Fibroblast of the aortic adventitia (primary cell): ENCODE results near the gene SPOP. TPM values are rescaled to one million over a fixed set of nuclear protein-coding genes. Genes with fewer than 3 reads are reported as not detected.

ENCODE experiments used
- DNase-seq: peaks from one replicate; pipeline ENCODE4 v3.0.0-alpha.2; 2010; ENCODE audit warnings: low read depth
- H3K4me3 ChIP-seq: 2 replicates; pipeline ENCODE4 v1.5.1; 2011; ENCODE audit warnings: low read depth, mild to moderate bottlenecking, control low read depth, low read length, moderate library complexity
- total RNA-seq: library from RNA; depleted of rRNA; stranded (reverse); fragments of >200 nt; gene quantifications from 2 replicates; pipeline ENCODE4 v1.2.3, GENCODE V29; 2012; ENCODE audit warnings: low replicate concordance
- TF ChIP-seq, protein P1 (sequence below): IDR thresholded peaks from 2 replicates; pipeline ENCODE4 v1.5.1; 2011; ENCODE audit warnings: mild to moderate bottlenecking, low read length, control low read depth, inconsistent platforms; ENCODE audit not compliant: insufficient read depth

SPOP gene
- total RNA-seq, 1 donor = 46.1 TPM

- DNase-seq = no peak
- no peak overlapping the region for H3K4me3 ChIP-seq
- TF ChIP-seq, protein P1, sequence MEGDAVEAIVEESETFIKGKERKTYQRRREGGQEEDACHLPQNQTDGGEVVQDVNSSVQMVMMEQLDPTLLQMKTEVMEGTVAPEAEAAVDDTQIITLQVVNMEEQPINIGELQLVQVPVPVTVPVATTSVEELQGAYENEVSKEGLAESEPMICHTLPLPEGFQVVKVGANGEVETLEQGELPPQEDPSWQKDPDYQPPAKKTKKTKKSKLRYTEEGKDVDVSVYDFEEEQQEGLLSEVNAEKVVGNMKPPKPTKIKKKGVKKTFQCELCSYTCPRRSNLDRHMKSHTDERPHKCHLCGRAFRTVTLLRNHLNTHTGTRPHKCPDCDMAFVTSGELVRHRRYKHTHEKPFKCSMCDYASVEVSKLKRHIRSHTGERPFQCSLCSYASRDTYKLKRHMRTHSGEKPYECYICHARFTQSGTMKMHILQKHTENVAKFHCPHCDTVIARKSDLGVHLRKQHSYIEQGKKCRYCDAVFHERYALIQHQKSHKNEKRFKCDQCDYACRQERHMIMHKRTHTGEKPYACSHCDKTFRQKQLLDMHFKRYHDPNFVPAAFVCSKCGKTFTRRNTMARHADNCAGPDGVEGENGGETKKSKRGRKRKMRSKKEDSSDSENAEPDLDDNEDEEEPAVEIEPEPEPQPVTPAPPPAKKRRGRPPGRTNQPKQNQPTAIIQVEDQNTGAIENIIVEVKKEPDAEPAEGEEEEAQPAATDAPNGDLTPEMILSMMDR = no peak
These were observed 27.4 kb upstream of the SPOP start for GRCh38 chr17:49705254-49705653.

DNA sequence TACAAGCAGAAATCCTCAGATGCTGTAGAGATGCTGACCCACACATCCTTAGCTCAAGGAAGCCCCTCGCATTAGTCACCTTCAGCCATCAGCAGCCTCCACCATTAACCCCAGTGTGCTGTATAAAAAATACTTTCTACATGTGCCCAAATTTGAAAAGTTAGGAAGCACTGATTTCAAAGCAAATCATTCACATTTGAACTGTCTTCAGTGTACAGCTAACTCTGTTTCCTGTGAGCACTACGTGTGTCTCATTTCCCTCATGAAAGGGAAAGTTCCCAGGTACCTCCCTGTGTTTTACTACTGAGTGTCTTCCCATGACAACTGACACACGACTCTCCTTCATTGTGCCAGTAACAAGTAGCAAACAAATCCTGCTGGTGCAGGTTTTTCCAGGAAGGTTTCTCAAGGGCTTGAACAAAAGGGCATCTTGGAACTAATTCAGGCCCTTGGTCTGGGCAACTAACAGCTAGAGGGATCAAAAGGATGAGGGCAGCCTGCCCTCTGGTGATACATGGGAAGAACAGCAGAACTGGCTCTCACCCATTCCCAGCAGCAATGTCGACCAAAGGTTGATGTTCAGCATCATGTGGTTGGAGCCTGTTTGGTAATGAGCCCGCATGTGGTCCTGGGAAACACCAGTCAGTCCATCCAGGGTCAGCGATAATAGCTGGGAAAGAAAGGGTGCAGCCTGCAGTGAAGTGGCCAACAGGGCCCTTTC lies 25.8 kb upstream of the SPOP start:
- no peak overlapping the region for H3K4me3 ChIP-seq
- TF ChIP-seq, protein P1 = peak; percentile 32
- peak; percentile 52 for DNase-seq

- no peak overlapping the region for H3K4me3 ChIP-seq
- TF ChIP-seq, protein P1 = no peak
- no peak for DNase-seq
These were observed 23.1 kb upstream of the SPOP start for GRCh38 chr17:49700960-49701359.

DNA sequence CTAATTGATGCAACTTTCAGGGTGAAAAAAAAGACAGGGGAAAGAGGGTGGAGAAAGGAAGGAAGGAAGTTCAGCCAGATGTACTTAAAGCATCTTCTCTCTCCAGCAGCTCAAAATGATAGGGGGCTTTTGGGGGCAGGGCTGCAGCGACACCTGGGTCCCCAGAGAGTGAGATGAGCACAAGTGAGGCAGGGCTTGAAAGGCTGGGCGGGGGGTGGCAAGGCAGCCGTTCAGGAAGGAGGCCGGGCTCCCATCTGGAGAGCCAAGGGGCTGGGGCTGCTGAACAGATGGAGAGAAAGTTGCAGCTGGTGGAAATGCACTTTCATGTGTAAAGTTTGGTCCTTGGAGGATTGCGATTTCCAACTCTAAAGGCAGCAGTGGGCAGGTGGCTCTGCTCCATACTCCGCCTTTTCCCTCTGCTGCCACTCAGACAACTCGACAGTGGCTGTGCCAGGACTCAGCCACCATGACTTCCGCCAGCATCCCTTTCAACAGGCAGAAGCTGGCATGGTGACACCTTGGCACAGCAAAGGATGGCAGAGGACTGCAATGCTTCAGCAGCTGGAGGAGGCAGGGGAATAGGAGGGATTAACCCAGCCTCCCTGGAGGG lies 22.2 kb upstream of the SPOP start:
- no peak overlapping the region for H3K4me3 ChIP-seq
- TF ChIP-seq, protein P1 = no peak

GRCh38 chr17:49698005-49698404 lies 20.1 kb upstream of the SPOP start:
- TF ChIP-seq, protein P1 = no peak
- no peak for DNase-seq
- no peak overlapping the region for H3K4me3 ChIP-seq

More for the DNA sequence above, 22.2 kb upstream of the SPOP start:
- no peak for DNase-seq

GRCh38 chr17:49696233-49696761 lies 18.4 kb upstream of the SPOP start:
- no peak for DNase-seq
- TF ChIP-seq, protein P1 = no peak
- no peak overlapping the region for H3K4me3 ChIP-seq
